CD4-positive, alpha-beta T cell treated with Interleukin-10 for 1 hour (primary cell): ENCODE measurements around the gene RECQL5.
"Not testable (repeated sequence)": the region's sequence is repeated elsewhere in the genome, so short reads cannot be mapped to it uniquely, and the experiment has no call there.

ENCODE experiments used
- DNase-seq: peaks from one replicate; pipeline ENCODE4 v3.0.0-alpha.2; 2020

Gene RECQL5

GRCh38 chr17:75645889-75646637 is 20.9 kb downstream of the RECQL5 start:
- DNase-seq: peak; percentile 27

- DNase-seq: no peak
These were observed 21.5 kb downstream of the RECQL5 start for GRCh38 chr17:75645501-75645888.

DNA sequence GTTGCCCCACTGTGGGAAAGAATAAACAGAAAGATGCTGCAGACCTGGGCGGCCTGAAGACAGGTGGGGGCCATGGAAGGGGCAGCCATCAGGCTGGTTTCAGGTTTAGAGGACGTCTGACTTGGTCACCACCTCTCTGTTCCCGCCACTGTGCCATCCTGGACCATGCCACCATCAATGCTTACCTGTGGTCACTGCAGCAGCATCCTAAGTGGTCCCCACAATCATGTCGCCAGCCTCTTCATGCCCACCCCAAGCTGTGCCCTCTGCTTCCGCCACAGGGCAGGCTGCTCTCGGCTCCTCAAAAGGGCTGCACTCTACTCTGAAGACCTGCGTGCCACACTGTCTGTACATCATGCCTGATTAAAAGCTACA is 23.3 kb downstream of the RECQL5 start:
- DNase-seq: no peak

GRCh38 chr17:75642784-75643642 is 23.9 kb downstream of the RECQL5 start:
- DNase-seq: no peak

GRCh38 chr17:75642182-75642783 is 24.7 kb downstream of the RECQL5 start:
- no peak for DNase-seq

DNA sequence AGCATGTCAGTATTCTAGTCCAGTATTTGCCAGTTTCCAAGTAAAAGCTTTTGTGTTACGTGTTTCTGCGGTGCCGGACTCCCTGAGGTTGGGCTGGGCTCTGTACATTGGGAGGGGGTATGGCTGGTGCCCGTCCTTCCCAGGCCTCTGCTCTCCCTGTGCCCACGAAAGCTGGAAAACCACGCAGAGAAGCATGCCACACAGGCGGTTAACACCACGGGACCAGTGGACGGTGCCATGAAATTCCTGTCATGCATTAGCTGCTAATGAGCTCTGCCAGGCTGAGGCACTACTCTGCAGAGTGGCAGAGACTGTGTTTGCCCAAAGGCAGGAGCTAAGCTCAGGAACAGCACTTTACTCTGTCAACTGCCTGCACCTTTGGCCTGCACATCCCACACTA is 25.6 kb downstream of the RECQL5 start:
- DNase-seq: no peak

DNA sequence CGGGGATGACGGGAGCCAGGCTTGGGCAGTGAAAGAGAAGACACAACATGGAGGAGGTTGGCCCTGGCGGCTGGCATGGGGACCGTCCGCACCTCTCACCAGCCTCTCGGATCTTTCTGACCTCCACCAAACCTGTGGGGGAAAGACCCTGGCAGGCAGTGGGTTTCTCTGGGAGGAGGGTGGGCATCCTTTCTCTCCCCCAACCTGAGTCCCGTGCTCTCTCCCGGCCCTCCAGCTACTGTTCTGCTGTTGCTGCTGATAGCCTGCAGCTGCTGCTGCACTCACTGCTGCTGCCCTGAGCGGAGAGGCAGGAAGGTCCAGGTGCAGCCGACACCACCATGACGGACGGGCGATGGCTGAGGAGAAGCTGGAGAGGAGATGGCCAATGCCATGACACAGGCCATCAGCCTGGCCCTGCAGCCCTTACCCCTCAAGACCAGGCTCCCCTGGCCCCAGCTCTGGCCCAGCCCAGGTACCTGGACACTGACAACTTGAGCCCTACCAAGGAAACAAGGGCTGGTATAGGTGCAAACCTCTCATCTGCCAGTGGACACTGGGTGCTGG is 26.3 kb downstream of the RECQL5 start:
- no peak for DNase-seq

DNA sequence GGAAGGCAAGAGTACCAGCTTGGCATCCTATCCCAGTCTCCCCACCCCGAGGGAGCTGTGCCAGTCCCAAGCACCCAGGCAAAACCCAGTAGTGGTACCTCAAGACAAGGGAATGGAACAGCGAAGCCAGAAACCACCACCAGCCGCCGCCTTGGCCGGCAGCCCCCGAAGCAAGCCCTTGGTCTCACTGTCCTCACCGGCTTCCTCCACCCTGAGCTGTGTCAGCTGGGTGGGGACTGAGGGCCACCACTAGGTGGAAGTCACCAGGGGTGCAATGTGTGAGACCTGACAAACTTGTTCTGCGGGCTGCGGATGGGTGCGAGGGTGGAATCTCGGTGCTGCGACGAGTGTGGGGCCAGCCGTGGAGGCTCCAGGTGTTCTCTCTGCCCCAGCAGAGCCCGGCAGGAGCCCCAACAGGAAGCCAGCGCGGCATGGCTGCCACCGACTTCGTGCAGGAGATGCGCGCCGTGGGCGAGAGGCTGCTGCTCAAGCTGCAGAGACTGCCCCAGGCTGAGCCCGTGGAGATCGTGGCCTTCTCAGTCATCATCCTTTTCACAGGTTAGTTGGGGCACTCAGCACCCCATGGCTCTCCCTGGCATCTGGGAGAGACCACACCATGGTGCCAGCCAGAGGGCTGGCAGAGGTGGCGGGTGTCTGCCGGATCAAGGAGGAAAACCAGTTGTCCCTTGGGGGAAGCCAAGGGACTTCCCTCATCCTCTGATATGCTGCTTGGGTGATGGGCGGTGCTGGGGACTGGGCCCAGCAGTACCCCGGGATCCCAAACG is 27.0 kb downstream of the RECQL5 start:
- DNase-seq: no peak

DNA sequence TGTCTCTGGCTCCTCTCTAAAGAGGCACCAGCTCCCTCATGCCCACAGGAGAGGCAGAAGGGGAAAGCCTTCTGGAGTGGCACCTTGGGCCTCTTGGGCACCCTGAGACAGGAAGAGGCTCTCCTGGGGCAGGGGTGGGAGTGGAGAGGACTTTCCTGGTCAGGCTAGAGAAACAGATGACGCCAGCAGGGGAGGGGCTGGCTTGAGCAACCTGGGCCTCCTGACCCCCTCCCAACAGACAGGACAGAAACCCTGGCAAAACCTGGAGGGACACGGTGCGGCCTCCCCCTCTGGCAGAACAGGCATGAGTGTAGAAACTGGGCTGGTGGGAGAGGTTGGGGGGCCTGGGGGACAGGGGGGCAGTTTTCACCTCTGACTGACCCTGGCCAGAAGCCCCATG is 27.6 kb downstream of the RECQL5 start:
- no peak for DNase-seq

DNA sequence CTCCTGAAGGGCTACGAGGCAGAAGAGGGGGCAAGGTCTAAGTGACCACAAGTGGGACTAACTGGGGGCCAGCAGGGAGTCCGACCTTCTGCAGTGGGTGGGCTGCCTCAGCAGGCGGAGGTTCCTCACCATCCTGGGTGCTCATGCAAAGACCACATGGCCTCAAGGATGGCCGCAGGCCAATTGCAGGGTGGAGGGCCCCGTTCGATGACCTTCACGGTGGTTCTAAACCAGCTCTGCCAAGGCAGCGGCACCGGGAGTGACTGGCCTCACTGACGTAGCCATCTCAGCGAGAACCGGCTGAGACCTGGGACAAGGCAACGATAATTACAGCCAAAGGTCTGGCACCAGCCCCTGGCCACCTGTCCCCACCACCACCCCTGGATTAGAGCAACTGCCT is 28.1 kb downstream of the RECQL5 start:
- DNase-seq: no peak

DNA sequence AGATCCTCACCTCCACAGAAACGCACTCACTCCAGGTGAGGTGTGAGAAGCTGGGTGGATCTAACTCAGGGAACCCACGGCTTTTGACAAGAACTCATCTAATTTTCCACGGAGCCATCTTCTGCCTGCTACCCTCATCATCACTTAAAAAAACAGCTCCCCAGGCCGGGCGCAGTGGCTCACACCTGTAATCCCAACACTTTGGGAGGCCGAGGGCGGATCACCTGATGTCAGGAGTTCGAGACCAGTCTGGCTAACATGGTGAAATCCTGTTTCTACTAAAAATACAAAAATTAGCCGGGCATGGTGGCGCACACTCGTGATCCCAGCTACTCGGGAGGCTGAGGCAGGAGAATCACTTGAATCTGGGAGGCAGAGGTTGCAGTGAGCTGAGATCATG is 28.9 kb downstream of the RECQL5 start:
- DNase-seq: not testable (repeated sequence)

- no peak for DNase-seq
These were observed 29.4 kb downstream of the RECQL5 start for GRCh38 chr17:75637551-75637950.

GRCh38 chr17:75637143-75637538 is 29.8 kb downstream of the RECQL5 start:
- no peak for DNase-seq

- no peak for DNase-seq
These were observed 30.4 kb downstream of the RECQL5 start for GRCh38 chr17:75636381-75637142.

- DNase-seq: no peak
These were observed 31.2 kb downstream of the RECQL5 start for GRCh38 chr17:75635610-75636202.

GRCh38 chr17:75634754-75635609 is 32.0 kb downstream of the RECQL5 start:
- DNase-seq: no peak

DNA sequence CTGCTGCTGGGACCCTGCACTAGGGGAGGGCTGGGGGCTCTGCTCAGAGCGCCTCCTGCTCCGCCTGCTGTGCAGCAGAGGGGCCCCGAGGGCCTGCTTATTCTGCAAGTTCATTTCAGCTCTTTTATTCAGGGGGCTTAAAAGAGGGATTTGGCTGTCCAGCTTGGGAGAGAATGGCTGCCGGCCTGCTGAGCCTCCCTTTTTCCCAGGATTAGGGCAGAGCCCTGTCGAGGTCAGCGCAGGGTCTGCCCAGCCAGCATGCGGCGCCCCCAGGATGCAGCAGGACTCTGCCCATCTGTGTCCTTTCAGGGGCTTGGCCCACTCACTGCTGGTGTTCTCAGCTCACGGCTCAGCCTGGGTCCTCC is 32.6 kb downstream of the RECQL5 start:
- no peak for DNase-seq

GRCh38 chr17:75633486-75634375 is 33.2 kb downstream of the RECQL5 start:
- DNase-seq: peak; percentile 55

DNA sequence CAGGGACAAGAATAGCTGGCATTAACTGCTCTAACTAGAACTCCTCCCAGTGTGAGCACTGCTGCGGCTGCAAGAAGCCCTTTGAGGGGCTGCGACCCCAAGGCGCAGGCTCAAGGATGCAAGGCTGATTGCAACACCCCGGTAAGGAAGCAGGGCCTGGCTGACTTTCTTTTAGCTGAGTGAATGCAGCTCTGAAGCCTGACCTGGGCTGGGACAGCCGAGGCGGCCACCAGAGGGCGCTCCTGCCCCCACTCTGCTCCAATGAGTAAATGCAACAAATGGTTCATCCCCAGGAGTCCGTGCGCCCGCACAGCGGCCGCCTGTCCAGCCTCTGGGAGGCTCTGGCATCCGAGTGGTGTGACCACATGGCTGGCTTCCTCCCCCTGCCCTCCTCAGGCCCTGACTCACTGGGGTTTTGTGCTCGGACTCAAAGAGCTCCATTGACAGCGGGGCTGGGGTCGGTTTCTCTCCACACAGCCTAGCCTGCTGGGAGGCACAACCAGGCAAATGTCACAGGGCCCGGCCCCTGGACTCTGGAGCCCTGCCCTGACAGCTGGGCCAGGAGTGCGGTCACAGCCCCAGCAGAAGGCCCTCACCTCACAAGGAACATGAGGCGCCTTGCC is 34.0 kb downstream of the RECQL5 start, which contains the start of gene SMIM5:
Gene SMIM5, plus strand, starts transcription at position 572 of the 623 bp plus-strand sequence. CDS start 6,768 bp downstream, outside the sequence.
- DNase-seq: peak; percentile 80
